Mesendoderm (in vitro differentiated cells): ENCODE results near the gene KIF11. TPM values are rescaled to one million over a fixed set of nuclear protein-coding genes. Genes with fewer than 3 reads are reported as not detected.

Experiments
- DNase-seq: peaks from one replicate; pipeline ENCODE4 v3.0.0; 2013
- H2AK5ac ChIP-seq: 2 replicates; pipeline ENCODE4 v1.6.1; 2013; ENCODE audit warnings: low read length, inconsistent platforms
- H2BK120ac ChIP-seq: 2 replicates; pipeline ENCODE4 v1.6.1; 2013; ENCODE audit warnings: low read depth, mild to moderate bottlenecking, low read length, moderate library complexity, mixed read lengths
- H2BK15ac ChIP-seq: replicated peaks from 2 replicates; pipeline ENCODE4 v1.6.1; 2013; ENCODE audit warnings: low read depth, mild to moderate bottlenecking, moderate library complexity
- H2BK5ac ChIP-seq: 2 replicates; pipeline ENCODE4 v1.6.1; 2013; ENCODE audit warnings: low read length, inconsistent platforms
- H3K18ac ChIP-seq: 2 replicates; pipeline ENCODE4 v1.6.1; 2013; ENCODE audit warnings: mild to moderate bottlenecking, low read length, mixed read lengths
- H3K23ac ChIP-seq: one replicate; pipeline ENCODE4 v1.6.1; 2013; ENCODE audit warnings: low read length
- H3K27ac ChIP-seq: 2 replicates; pipeline ENCODE4 v1.5.1; 2013; ENCODE audit warnings: low read depth, mild to moderate bottlenecking, inconsistent platforms, low read length, moderate library complexity
- H3K27me3 ChIP-seq: 2 replicates; pipeline ENCODE4 v1.6.1; 2013; ENCODE audit warnings: low read length, control low read depth, mild to moderate bottlenecking, inconsistent platforms; ENCODE audit not compliant: insufficient read depth, poor library complexity
- H3K36me3 ChIP-seq: 2 replicates; pipeline ENCODE4 v1.6.1; 2013; ENCODE audit warnings: low read length, inconsistent platforms; ENCODE audit not compliant: control insufficient read depth, insufficient read depth
- H3K4ac ChIP-seq: one replicate; pipeline ENCODE4 v1.6.1; 2013; ENCODE audit warnings: low read depth, mild to moderate bottlenecking, low read length, moderate library complexity
- H3K4me1 ChIP-seq: 2 replicates; pipeline ENCODE4 v1.6.1; 2013; ENCODE audit warnings: low read depth, low read length, inconsistent platforms; ENCODE audit not compliant: control insufficient read depth
- H3K4me2 ChIP-seq: 2 replicates; pipeline ENCODE4 v1.6.1; 2013; ENCODE audit warnings: low read length
- H3K4me3 ChIP-seq: 2 replicates; pipeline ENCODE4 v1.5.1; 2013; ENCODE audit warnings: mild to moderate bottlenecking, low read length
- H3K56ac ChIP-seq: one replicate; pipeline ENCODE4 v1.6.1; 2013; ENCODE audit warnings: low read length
- H3K79me1 ChIP-seq: 2 replicates; pipeline ENCODE4 v1.6.1; 2013; ENCODE audit warnings: low read length, inconsistent platforms
- H3K79me2 ChIP-seq: 2 replicates; pipeline ENCODE4 v1.6.1; 2013; ENCODE audit warnings: mild to moderate bottlenecking, low read length; ENCODE audit not compliant: control insufficient read depth, insufficient read depth
- H3K9ac ChIP-seq: 2 replicates; pipeline ENCODE4 v1.6.1; 2013; ENCODE audit warnings: low read length, inconsistent platforms
- H4K5ac ChIP-seq: one replicate; pipeline ENCODE4 v1.6.1; 2013; ENCODE audit warnings: low read length
- H4K8ac ChIP-seq: one replicate; pipeline ENCODE4 v1.6.1; 2013; ENCODE audit warnings: low read depth, mild to moderate bottlenecking, control low read depth, low read length, moderate library complexity
- WGBS: extraction: QIAGEN DNeasy Blood & Tissue Kit; methylation state at CpG from one replicate; pipeline ENCODE4 v1.1.7; 2013; ENCODE audit warnings: low lambda C conversion rate, missing lambda C conversion rate; ENCODE audit not compliant: insufficient coverage; ENCODE audit errors: extremely low coverage; 5-methylcytosine and 5-hydroxymethylcytosine counted together
- polyA plus RNA-seq, 2 experiments: library from polyadenylated mRNA; stranded (reverse); fragments of 200-250 nt; gene quantifications; one replicate each; pipeline ENCODE4 v1.2.3, GENCODE V29; 2013

KIF11 gene
- 36.4 TPM for polyA plus RNA-seq (2013, experiment 1 of 2)
- 36.2 TPM for polyA plus RNA-seq (2013, experiment 2 of 2)

- no CpG with 5 or more reads among the region's 61 CpGs for WGBS
- H3K4me1 ChIP-seq = no peaks in the 10 kb centered on the region
- no peak within 1 kb of the TSS for H2BK120ac ChIP-seq
- H2BK15ac ChIP-seq = no peak within 1 kb of the TSS
- no peaks in the 10 kb centered on the region for H3K27me3 ChIP-seq
- peak within 1 kb of the TSS; percentile 80 for H3K23ac ChIP-seq
- H3K18ac ChIP-seq = peak within 1 kb of the TSS; percentile 8
- peak within 1 kb of the TSS; percentile 60 for H3K4me2 ChIP-seq
- DNase-seq = peak; percentile 98
- peak within 1 kb of the TSS; percentile 67 for H4K8ac ChIP-seq
- peaks cover 45% of the 10 kb centered on the region for H3K79me2 ChIP-seq
- H3K56ac ChIP-seq = peak within 1 kb of the TSS; percentile 94
- no peaks in the 10 kb centered on the region for H3K36me3 ChIP-seq
- H4K5ac ChIP-seq = peak within 1 kb of the TSS; percentile 71
- H3K4me3 ChIP-seq = peak within 1 kb of the TSS; percentile 99
- H3K79me1 ChIP-seq = no peaks in the 10 kb centered on the region
- peak within 1 kb of the TSS; percentile 83 for H2BK5ac ChIP-seq
- no peak within 1 kb of the TSS for H3K4ac ChIP-seq
- H2AK5ac ChIP-seq = no peak within 1 kb of the TSS
- peak within 1 kb of the TSS; percentile 98 for H3K9ac ChIP-seq
- peak within 1 kb of the TSS; percentile 89 for H3K27ac ChIP-seq
Observed at GRCh38 chr10:92592761-92593618, at the start of gene KIF11. Gene KIF11, plus strand, starts transcription at chr10:92593130. Its CDS starts 246 bp downstream, at chr10:92593376.

GRCh38 chr10:92544296-92544695 is 48.6 kb upstream of the KIF11 start:
- no CpG with 5 or more reads among the region's 3 CpGs for WGBS
- no peak overlapping the region for H3K18ac ChIP-seq
- DNase-seq = peak; percentile 40

GRCh38 chr10:92545556-92545955 is 47.4 kb upstream of the KIF11 start:
- DNase-seq = no peak
- Histone ChIP-seq H3K36me3 (no peaks in the 10 kb centered on the region), H2BK120ac (no peak overlapping the region), H3K27ac (no peak overlapping the region), H3K27me3 (no peaks in the 10 kb centered on the region), H2BK5ac (no peak overlapping the region), H3K79me1 (peaks cover 7% of the 10 kb centered on the region), H3K4me3 (no peak overlapping the region), H3K79me2 (peaks cover 2% of the 10 kb centered on the region), H2AK5ac (no peak overlapping the region), H2BK15ac (no peak overlapping the region), H4K5ac (no peak overlapping the region), H3K56ac (no peak overlapping the region), H3K9ac (no peak overlapping the region), H3K18ac (no peak overlapping the region), H3K4me1 (peaks cover 5% of the 10 kb centered on the region), H3K4me2 (no peak overlapping the region), H3K4ac (no peak overlapping the region), H4K8ac (no peak overlapping the region), H3K23ac (no peak overlapping the region)
- no CpG with 5 or more reads among the region's 1 CpG for WGBS

More at GRCh38 chr10:92544296-92544695, 48.6 kb upstream of the KIF11 start:
- H3K27me3 ChIP-seq = no peaks in the 10 kb centered on the region
- H3K4me1 ChIP-seq = peaks cover 5% of the 10 kb centered on the region
- no peak overlapping the region for H3K9ac ChIP-seq
- no peak overlapping the region for H3K4me3 ChIP-seq
- peaks cover 7% of the 10 kb centered on the region for H3K79me1 ChIP-seq
- no peak overlapping the region for H3K4ac ChIP-seq
- H3K36me3 ChIP-seq = no peaks in the 10 kb centered on the region
- H4K5ac ChIP-seq = no peak overlapping the region
- H4K8ac ChIP-seq = no peak overlapping the region
- no peak overlapping the region for H3K4me2 ChIP-seq
- H3K56ac ChIP-seq = no peak overlapping the region
- no peak overlapping the region for H2AK5ac ChIP-seq
- no peak overlapping the region for H2BK5ac ChIP-seq
- no peak overlapping the region for H3K23ac ChIP-seq
- no peak overlapping the region for H3K27ac ChIP-seq
- no peak overlapping the region for H2BK15ac ChIP-seq
- peaks cover 2% of the 10 kb centered on the region for H3K79me2 ChIP-seq
- no peak overlapping the region for H2BK120ac ChIP-seq

- Histone ChIP-seq H2BK15ac (no peak overlapping the region), H2AK5ac (no peak overlapping the region), H2BK5ac (no peak overlapping the region), H3K4me2 (no peak overlapping the region), H3K23ac (no peak overlapping the region), H3K27ac (no peak overlapping the region), H3K4me3 (no peak overlapping the region), H3K79me1 (peaks cover 9% of the 10 kb centered on the region), H2BK120ac (no peak overlapping the region), H3K36me3 (no peaks in the 10 kb centered on the region), H3K4me1 (peaks cover 1% of the 10 kb centered on the region), H3K27me3 (no peaks in the 10 kb centered on the region), H4K5ac (no peak overlapping the region), H3K56ac (no peak overlapping the region), H3K79me2 (peaks cover 2% of the 10 kb centered on the region), H3K4ac (no peak overlapping the region), H3K18ac (no peak overlapping the region), H3K9ac (no peak overlapping the region), H4K8ac (no peak overlapping the region)
- no peak for DNase-seq
- no CpG with 5 or more reads among the region's 4 CpGs for WGBS
Observed at GRCh38 chr10:92547676-92548075, 45.3 kb upstream of the KIF11 start.

GRCh38 chr10:92550924-92551323 is 42.0 kb upstream of the KIF11 start:
- Histone ChIP-seq H2BK120ac (no peak overlapping the region), H3K27ac (no peak overlapping the region), H3K36me3 (no peaks in the 10 kb centered on the region), H3K9ac (no peak overlapping the region), H3K4me1 (no peaks in the 10 kb centered on the region), H3K79me2 (no peaks in the 10 kb centered on the region), H3K56ac (no peak overlapping the region), H2BK15ac (no peak overlapping the region), H2AK5ac (no peak overlapping the region), H3K18ac (no peak overlapping the region), H3K4me2 (no peak overlapping the region), H4K5ac (no peak overlapping the region), H3K27me3 (no peaks in the 10 kb centered on the region), H4K8ac (no peak overlapping the region), H3K4ac (no peak overlapping the region), H3K4me3 (no peak overlapping the region), H2BK5ac (no peak overlapping the region), H3K23ac (no peak overlapping the region), H3K79me1 (peaks cover 6% of the 10 kb centered on the region)
- no CpG with 5 or more reads among the region's 2 CpGs for WGBS
- DNase-seq = no peak
